Parathyroid adenoma (tissue), 2 donors: Measurements from ENCODE around the gene ATP5MC2.

Experiments used
- H2AFZ ChIP-seq: fragments of 300-600 bp; sonication (generic); one replicate; pipeline ENCODE4 v1.7.0; 2017; ENCODE audit warnings: antibody characterized with exemption, mild to moderate bottlenecking
- H3K27ac ChIP-seq: fragments of 300-600 bp; sonication (generic); one replicate; pipeline ENCODE4 v1.7.0; 2017
- H3K27me3 ChIP-seq: fragments of 300-600 bp; sonication (generic); one replicate; pipeline ENCODE4 v1.7.0; 2017; ENCODE audit warnings: low read length; ENCODE audit not compliant: control insufficient read depth, insufficient read depth
- H3K36me3 ChIP-seq: fragments of 300-600 bp; sonication (generic); one replicate; pipeline ENCODE4 v1.7.0; 2017; ENCODE audit warnings: low read length; ENCODE audit not compliant: control insufficient read depth, insufficient read depth
- H3K4me1 ChIP-seq: fragments of 300-600 bp; sonication (generic); one replicate; pipeline ENCODE4 v1.7.0; 2017; ENCODE audit warnings: control low read depth
- H3K4me2 ChIP-seq: fragments of 300-600 bp; sonication (generic); one replicate; pipeline ENCODE4 v1.7.0; 2017; ENCODE audit warnings: low read length
- H3K4me3 ChIP-seq: fragments of 300-600 bp; sonication (generic); one replicate; pipeline ENCODE4 v1.7.0; 2017; ENCODE audit warnings: low read depth, low read length
- H3K79me2 ChIP-seq: fragments of 300-600 bp; sonication (generic); one replicate; pipeline ENCODE4 v1.7.0; 2017; ENCODE audit warnings: control low read depth
- H3K9ac ChIP-seq: fragments of 300-600 bp; sonication (generic); one replicate; pipeline ENCODE4 v1.7.0; 2017; ENCODE audit warnings: mild to moderate bottlenecking
- H3K9me3 ChIP-seq: fragments of 300-600 bp; sonication (generic); one replicate; pipeline ENCODE4 v1.7.0; 2017; ENCODE audit warnings: low read length; ENCODE audit not compliant: control insufficient read depth
- CTCF ChIP-seq: fragments of 300-600 bp; sonication (generic); IDR thresholded peaks from one replicate; pipeline ENCODE4 v1.7.0; 2017; ENCODE audit warnings: antibody characterized with exemption, mild to moderate bottlenecking
- donor health status: primary hyperparathyroidism.

The ATP5MC2 gene

GRCh38 chr12:53699678-53700025 is 23.8 kb upstream of the ATP5MC2 start:
- no peaks in the 10 kb centered on the region for H3K9me3 ChIP-seq
- no peak overlapping the region for H3K27ac ChIP-seq
- H3K4me2 ChIP-seq = no peak overlapping the region
- no peak overlapping the region for H2AFZ ChIP-seq
- H3K36me3 ChIP-seq = no peaks in the 10 kb centered on the region
- no peaks in the 10 kb centered on the region for H3K79me2 ChIP-seq
- H3K4me3 ChIP-seq = no peak overlapping the region
- no peak for TF ChIP-seq CTCF
- H3K27me3 ChIP-seq = no peaks in the 10 kb centered on the region
- H3K9ac ChIP-seq = no peak overlapping the region
- no peaks in the 10 kb centered on the region for H3K4me1 ChIP-seq

GRCh38 chr12:53698948-53699677 is 23.2 kb upstream of the ATP5MC2 start:
- H3K27me3 ChIP-seq = no peaks in the 10 kb centered on the region
- H3K4me2 ChIP-seq = no peak overlapping the region
- no peak overlapping the region for H2AFZ ChIP-seq
- H3K4me3 ChIP-seq = no peak overlapping the region
- H3K79me2 ChIP-seq = no peaks in the 10 kb centered on the region
- H3K4me1 ChIP-seq = no peaks in the 10 kb centered on the region
- H3K9me3 ChIP-seq = no peaks in the 10 kb centered on the region
- no peak overlapping the region for H3K9ac ChIP-seq
- H3K27ac ChIP-seq = no peak overlapping the region
- TF ChIP-seq CTCF = no peak
- no peaks in the 10 kb centered on the region for H3K36me3 ChIP-seq

GRCh38 chr12:53696655-53697331 is 20.9 kb upstream of the ATP5MC2 start:
- Histone ChIP-seq H3K36me3 (no peaks in the 10 kb centered on the region), H3K79me2 (no peaks in the 10 kb centered on the region), H3K27me3 (no peaks in the 10 kb centered on the region), H3K4me3 (peak overlapping the region; percentile 48), H3K9me3 (no peaks in the 10 kb centered on the region), H2AFZ (peak overlapping the region; percentile 18), H3K4me1 (no peaks in the 10 kb centered on the region), H3K4me2 (peak overlapping the region; percentile 72), H3K9ac (no peak overlapping the region), H3K27ac (no peak overlapping the region)
- TF ChIP-seq CTCF = no peak

GRCh38 chr12:53696285-53696654 is 20.4 kb upstream of the ATP5MC2 start:
- TF ChIP-seq CTCF = no peak
- Histone ChIP-seq H2AFZ (peak overlapping the region; percentile 18), H3K9ac (no peak overlapping the region), H3K79me2 (no peaks in the 10 kb centered on the region), H3K4me1 (no peaks in the 10 kb centered on the region), H3K36me3 (no peaks in the 10 kb centered on the region), H3K27ac (no peak overlapping the region), H3K27me3 (no peaks in the 10 kb centered on the region), H3K4me3 (peak overlapping the region; percentile 48), H3K9me3 (no peaks in the 10 kb centered on the region), H3K4me2 (peak overlapping the region; percentile 72)
